ENCODE results near the gene EIF3I.

The EIF3I gene

GRCh38 chr1:32221980-32222755 is at the start of gene EIF3I, which contains the start of gene TMEM234:
TSS of gene EIF3I (plus strand) at chr1:32222407. CDS start at chr1:32222442, 35 bp downstream.
TSS of gene TMEM234 (minus strand) at chr1:32222353. CDS start at chr1:32222322, 31 bp downstream.
- DNase-seq, result peak; percentile 89

GRCh38 chr1:32172621-32173245 is 49.5 kb upstream of the EIF3I start:
- DNase-seq, result no peak

DNA sequence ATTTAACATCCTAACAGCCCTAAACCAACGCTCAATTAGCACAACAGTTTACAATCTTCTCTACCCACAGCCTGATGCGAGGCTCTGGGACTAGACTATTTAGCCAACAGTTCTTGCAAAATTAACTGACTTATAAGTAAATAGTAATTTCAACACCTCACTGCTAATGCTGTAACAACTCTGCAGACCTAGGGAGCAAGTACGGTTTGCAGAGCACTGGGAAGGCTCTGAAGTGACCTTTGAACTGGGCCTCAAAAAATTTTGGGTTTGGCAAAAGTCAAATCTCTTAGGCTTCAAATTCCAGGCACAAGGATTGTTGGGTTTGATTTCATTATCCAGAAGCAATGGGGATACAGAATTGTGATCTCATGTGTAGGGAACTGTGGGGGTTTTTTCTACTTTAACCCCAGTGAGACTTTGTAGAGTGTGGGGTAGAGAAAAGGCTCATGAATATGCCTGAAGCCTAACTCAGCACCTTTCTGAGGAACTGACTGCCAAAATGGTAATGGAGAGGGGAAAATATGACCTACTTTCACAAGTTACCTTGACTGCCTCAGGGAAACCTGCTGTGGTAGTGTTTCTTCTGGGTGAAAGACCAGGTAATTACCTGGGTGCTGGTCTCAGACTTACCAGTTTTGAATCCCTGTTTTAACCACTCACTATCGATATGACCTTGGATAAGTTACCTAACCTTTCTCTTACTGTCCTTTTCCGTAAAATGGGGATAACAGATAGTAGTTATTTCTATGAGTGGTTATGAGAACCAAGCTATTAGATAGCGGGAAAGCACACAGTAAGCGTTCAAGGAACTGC is 43.6 kb upstream of the EIF3I start:
- DNase-seq, result no peak

- DNase-seq, result no peak
Measured at GRCh38 chr1:32179193-32179442, 43.1 kb upstream of the EIF3I start.

GRCh38 chr1:32179443-32180185 is 42.6 kb upstream of the EIF3I start, which contains the start of gene TXLNA:
TSS of gene TXLNA (plus strand) at chr1:32179675. CDS start at chr1:32180346, 671 bp downstream.
- peak; percentile 89 for DNase-seq

- peak; percentile 32 for DNase-seq
Measured at GRCh38 chr1:32180186-32181060, 41.8 kb upstream of the EIF3I start.

- no peak for DNase-seq
Measured at GRCh38 chr1:32181065-32181464, 41.1 kb upstream of the EIF3I start.

DNA sequence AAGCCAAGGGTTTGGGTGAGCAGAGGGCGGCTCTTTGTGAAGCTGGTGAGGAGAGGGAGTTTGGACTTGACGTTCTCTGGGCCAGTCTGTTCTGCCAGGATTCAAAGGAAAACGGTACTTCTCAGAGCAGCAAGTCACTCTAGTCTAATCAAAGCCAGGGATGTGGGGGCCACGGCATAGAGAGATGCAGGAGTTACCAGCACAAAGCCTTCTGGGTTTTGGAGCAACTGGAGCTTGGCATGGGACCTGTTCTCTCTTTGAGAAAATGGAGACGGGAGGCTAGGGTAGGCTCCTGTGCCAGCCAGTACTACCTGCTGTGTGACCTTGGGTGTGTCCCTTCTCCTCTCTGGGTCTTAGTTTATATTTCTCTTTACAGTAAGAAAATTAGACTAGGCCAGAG is 40.6 kb upstream of the EIF3I start:
- DNase-seq, result no peak

DNA sequence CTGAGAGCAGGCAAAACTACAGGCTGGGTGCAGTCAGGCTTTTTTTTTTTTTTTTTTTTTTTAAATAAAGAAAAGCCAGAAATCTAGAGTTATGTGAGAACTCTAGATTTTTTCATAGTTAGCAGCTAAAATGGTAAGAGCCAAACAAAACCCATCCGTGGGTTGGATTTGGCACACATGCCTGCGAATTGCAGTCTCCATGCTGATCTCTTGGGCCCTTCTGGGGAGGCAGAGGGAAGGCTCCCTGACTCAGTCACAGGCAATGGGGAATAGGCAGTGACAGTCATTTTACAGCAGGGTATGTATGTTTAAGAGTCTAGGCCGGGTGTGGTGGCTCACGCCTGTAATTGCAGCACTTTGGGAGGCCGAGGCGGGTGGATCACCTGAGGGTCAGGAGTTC is 40.1 kb upstream of the EIF3I start:
- DNase-seq, result no peak

- no peak for DNase-seq
Measured at GRCh38 chr1:32184650-32185049, 37.6 kb upstream of the EIF3I start.

DNA sequence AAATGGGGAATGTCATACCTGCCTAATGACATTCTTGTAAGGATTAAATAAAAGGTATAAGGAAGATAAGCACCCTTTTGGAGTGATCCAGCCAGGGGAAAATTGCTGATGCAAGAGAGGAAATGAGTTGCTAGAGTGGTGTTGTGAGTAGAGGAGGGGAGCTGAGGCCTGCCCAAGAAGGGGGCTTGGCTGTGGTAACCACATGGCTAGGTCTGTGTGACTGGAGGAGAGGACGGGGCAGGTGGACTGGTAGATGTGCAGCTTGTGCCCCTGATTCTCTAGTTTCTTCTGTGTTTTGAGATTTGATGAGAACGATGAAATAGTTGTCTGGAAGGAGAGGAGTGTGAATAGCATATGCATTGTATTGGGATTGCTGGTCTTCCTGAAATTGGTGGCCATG is 36.1 kb upstream of the EIF3I start:
- DNase-seq, result no peak

DNA sequence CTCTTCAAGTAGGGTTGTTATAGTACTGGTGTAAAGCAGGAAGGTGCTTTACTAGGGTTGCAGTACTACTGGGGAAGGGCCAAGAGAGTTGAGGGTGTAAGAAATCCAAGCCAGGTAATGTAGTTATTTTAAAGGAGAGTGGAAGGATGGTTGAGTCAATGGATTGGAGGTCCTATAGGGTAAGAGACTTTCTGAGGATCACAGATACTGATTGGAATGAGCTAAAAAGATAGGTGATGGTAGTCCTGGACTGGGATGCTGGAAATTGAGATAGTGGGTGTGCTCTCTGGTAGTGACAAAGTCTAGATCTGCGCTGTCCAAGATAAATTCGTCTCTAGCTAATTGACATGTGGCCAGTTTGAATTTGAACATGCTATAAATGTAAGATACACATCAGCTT is 35.7 kb upstream of the EIF3I start:
- DNase-seq, result no peak

- DNase-seq, result no peak
Measured at GRCh38 chr1:32187850-32188249, 34.4 kb upstream of the EIF3I start.

DNA sequence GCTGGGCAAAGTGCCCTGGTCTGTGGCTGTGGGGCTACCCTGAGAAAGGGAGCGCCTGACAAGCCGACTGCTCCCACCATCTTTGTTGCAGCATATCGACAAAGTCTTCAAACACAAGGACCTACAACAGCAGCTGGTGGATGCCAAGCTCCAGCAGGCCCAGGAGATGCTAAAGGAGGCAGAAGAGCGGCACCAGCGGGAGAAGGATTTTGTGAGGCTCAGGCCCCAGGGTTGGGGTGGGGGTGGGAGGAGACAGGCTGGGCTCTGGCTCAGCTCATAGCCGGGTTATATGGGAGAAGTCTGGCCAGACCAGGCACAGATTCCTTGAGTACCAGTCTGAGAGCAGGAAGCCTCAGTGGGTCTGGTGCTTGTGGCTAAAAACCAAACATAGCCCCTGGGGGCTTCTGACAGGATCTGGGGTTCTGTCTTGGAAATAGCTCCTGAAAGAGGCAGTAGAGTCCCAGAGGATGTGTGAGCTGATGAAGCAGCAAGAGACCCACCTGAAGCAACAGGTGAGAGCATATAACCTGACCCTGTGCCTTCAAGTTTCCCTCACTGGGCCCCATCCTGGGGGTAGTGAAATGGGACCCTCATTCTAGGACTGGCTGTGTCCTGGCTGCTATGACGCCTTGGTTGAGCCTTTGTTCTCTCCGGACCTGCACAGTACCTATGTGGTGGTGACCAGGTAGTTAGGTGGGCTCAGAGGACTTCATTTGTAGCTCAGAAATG is 29.8 kb upstream of the EIF3I start:
- no peak for DNase-seq

DNA sequence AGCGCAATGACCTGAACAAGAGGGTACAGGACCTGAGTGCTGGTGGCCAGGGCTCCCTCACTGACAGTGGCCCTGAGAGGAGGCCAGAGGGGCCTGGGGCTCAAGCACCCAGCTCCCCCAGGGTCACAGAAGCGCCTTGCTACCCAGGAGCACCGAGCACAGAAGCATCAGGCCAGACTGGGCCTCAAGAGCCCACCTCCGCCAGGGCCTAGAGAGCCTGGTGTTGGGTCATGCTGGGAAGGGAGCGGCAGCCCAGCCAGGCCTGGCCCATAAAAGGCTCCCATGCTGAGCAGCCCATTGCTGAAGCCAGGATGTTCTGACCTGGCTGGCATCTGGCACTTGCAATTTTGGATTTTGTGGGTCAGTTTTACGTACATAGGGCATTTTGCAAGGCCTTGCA is 27.2 kb upstream of the EIF3I start:
- no peak for DNase-seq

DNA sequence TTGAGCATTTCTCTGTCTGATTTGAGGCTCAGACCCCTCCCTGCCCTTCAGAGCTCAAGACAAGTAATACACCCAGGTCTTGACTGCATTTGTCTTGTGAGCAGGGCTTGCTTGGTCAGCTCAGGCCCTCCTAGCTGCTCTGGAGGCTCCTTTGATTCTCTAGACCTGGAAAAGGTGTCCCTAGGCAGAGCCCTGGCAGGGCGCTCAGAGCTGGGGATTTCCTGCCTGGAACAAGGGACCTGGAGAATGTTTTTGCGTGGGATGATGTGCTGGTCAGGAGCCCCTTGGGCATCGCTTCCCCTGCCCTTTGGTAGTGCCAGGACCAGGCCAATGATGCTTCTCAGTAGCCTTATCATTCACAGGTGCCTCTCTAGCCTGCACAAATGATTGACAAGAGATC is 26.7 kb upstream of the EIF3I start:
- DNase-seq, result no peak

DNA sequence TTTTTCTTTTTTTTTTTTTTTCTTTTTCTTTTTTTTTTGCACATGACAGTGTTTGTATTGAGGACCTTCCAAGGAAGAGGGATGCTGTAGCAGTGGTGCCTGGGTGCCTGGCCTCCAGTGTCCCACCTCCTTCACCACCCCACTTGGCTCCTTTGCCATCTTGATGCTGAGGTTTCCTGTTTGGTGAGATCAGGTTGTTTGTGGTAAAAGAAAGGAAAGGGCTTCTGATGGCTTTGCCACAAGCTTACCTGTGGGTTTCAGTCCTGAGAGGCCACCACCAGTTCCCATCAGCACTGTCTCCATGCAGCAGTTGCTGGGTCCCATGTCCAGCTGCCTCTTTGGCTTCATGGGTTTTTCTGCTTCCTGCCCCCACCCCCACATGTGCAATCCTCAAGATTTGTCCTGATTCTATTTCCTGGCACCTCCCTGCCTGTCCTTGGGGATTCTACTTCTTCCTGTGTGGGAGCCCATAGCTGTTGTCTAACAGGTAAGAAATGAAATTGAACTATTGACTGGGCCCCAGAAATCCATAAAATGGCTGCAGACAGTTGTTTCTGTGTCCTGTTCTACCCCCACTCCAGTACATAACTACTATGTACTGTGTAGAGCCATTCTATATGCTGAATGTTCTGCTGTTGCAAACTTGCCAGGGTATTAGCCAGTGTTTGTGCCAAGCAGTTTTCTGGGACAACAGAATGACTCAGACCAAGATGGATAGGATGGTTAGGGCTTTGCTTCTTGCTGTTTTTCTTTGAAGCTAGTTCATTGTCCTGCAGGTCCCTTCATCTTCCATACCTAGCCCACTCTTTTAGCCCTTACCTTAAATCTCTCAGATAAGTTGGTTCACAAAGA is 26.0 kb upstream of the EIF3I start:
- no peak for DNase-seq

- no peak for DNase-seq
Measured at GRCh38 chr1:32197074-32197473, 25.1 kb upstream of the EIF3I start.

GRCh38 chr1:32197837-32198236 is 24.4 kb upstream of the EIF3I start:
- no peak for DNase-seq

All from activated naive CD4-positive, alpha-beta T cell treated with anti-CD3 and anti-CD28 coated beads, Interleukin-2, amount 50 U/mL, for 16 hours (primary cell).